CD14-positive monocyte (primary cell): ENCODE results near the gene B4GALT1. TPM values are rescaled to one million over a fixed set of nuclear protein-coding genes. Genes with fewer than 3 reads are reported as not detected.

Experiments used
- DNase-seq, 3 donors: peaks; one replicate each; pipeline ENCODE4 v3.0.0-alpha.2; 2011 to 2022
- H2AFZ ChIP-seq: 2 replicates; pipeline ENCODE4 v1.6.0; 2012; ENCODE audit warnings: mild to moderate bottlenecking, low read depth, low read length, inconsistent platforms; ENCODE audit not compliant: insufficient read depth, poor library complexity, severe bottlenecking
- H3K27ac ChIP-seq, 2 donors: 1 replicate in 1 of 2; 2 replicates in 1 of 2; pipeline ENCODE4 v1.5.1; 2012 to 2013; ENCODE audit warnings: low read length in 2 of 2, control low read depth in 1 of 2, inconsistent platforms in 1 of 2, low read depth in 1 of 2, mild to moderate bottlenecking in 1 of 2
- H3K27me3 ChIP-seq, 2 donors: one replicate each; pipeline versions ENCODE4 v1.6.0 to v1.6.1; 2011 to 2013; ENCODE audit warnings: low read length in 2 of 2; ENCODE audit not compliant: control insufficient read depth in 2 of 2, insufficient read depth in 2 of 2
- H3K36me3 ChIP-seq, 2 donors: replicated peaks in 1 of 2; 1 replicate in 1 of 2; 2 replicates in 1 of 2; pipeline versions ENCODE4 v1.5.1 to v1.6.1; 2012 to 2013; ENCODE audit warnings: low read length in 2 of 2, control low read depth in 1 of 2, inconsistent platforms in 1 of 2, mild to moderate bottlenecking in 1 of 2; ENCODE audit not compliant: insufficient read depth in 2 of 2, control insufficient read depth in 1 of 2
- H3K4me1 ChIP-seq, 2 donors: 1 replicate in 1 of 2; 2 replicates in 1 of 2; pipeline versions ENCODE4 v1.5.1 to v1.6.1; 2012 to 2013; ENCODE audit warnings: low read length in 2 of 2, control low read depth in 1 of 2, inconsistent platforms in 1 of 2, mild to moderate bottlenecking in 1 of 2, moderate library complexity in 1 of 2; ENCODE audit not compliant: insufficient read depth in 2 of 2, control insufficient read depth in 1 of 2
- H3K4me2 ChIP-seq: replicated peaks from 2 replicates; pipeline ENCODE3; 2012; ENCODE audit warnings: low read length, moderate library complexity, mild to moderate bottlenecking; ENCODE audit not compliant: poor library complexity, severe bottlenecking; ENCODE audit errors: extremely low read depth
- H3K4me3 ChIP-seq, 3 experiments: fragments of 200-600 bp in 1 of 3; sonication (generic) in 1 of 3; replicated peaks in 1 of 3; 1 replicate in 2 of 3; 2 replicates in 1 of 3; pipeline ENCODE4 v1.5.1; 2011 to 2013; ENCODE audit warnings: low read length in 3 of 3, mild to moderate bottlenecking in 3 of 3, control low read depth in 2 of 3, low read depth in 2 of 3, inconsistent platforms in 1 of 3, moderate library complexity in 1 of 3
- H3K79me2 ChIP-seq: 2 replicates; pipeline ENCODE4 v1.6.0; 2012; ENCODE audit warnings: mild to moderate bottlenecking, control low read depth, inconsistent platforms, low read length, moderate library complexity; ENCODE audit not compliant: insufficient read depth
- H3K9ac ChIP-seq: 2 replicates; pipeline ENCODE4 v1.6.0; 2017; ENCODE audit warnings: low read length, mild to moderate bottlenecking; ENCODE audit not compliant: insufficient read depth, poor library complexity, severe bottlenecking
- H3K9me3 ChIP-seq, 2 donors: replicated peaks in 1 of 2; 1 replicate in 1 of 2; 2 replicates in 1 of 2; pipeline versions ENCODE4 v1.5.1 to v1.6.1; 2012 to 2013; ENCODE audit warnings: low read length in 2 of 2, control low read depth in 1 of 2; ENCODE audit not compliant: control insufficient read depth in 1 of 2, insufficient read depth in 1 of 2
- H4K20me1 ChIP-seq: 2 replicates; pipeline ENCODE4 v1.6.0; 2012; ENCODE audit warnings: mild to moderate bottlenecking, low read length, control low read depth, moderate library complexity; ENCODE audit not compliant: insufficient read depth
- H3K27ac Mint-ChIP-seq, 7 donors: one replicate each; pipeline ENCODE4 v1.8.0; 2020; ENCODE audit warnings: mild to moderate bottlenecking in 7 of 7, mixed read lengths in 7 of 7, moderate library complexity in 6 of 7, inconsistent platforms in 2 of 7
- H3K27me3 Mint-ChIP-seq, 3 donors: one replicate each; pipeline ENCODE4 v1.8.0; 2021 to 2022; ENCODE audit warnings: low read depth in 3 of 3, mild to moderate bottlenecking in 3 of 3, mixed read lengths in 3 of 3, moderate library complexity in 3 of 3, inconsistent platforms in 1 of 3
- H3K36me3 Mint-ChIP-seq, 2 donors: one replicate each; pipeline ENCODE4 v1.8.0; 2020; ENCODE audit warnings: mixed read lengths in 2 of 2, inconsistent platforms in 1 of 2, mild to moderate bottlenecking in 1 of 2
- H3K4me1 Mint-ChIP-seq: one replicate; pipeline ENCODE4 v1.8.0; 2020; ENCODE audit warnings: mild to moderate bottlenecking, mixed read lengths
- H3K4me3 Mint-ChIP-seq, 2 donors: one replicate each; pipeline ENCODE4 v1.8.0; 2020; ENCODE audit warnings: mild to moderate bottlenecking in 2 of 2, mixed read lengths in 2 of 2, moderate library complexity in 1 of 2
- H3K9me3 Mint-ChIP-seq, 7 donors: one replicate each; pipeline ENCODE4 v1.8.0; 2020 to 2022; ENCODE audit warnings: mixed read lengths in 7 of 7, mild to moderate bottlenecking in 6 of 7, moderate library complexity in 6 of 7, inconsistent platforms in 2 of 7
- CTCF ChIP-seq: fragments of 200-600 bp; IDR thresholded peaks from one replicate; pipeline ENCODE4 v1.8.0; 2022; ENCODE audit warnings: antibody characterized with exemption, mild to moderate bottlenecking
- WGBS: methylation state at CpG from one replicate; pipeline ENCODE4 v1.1.5; 2013; ENCODE audit warnings: missing lambda C conversion rate; ENCODE audit not compliant: insufficient coverage; 5-methylcytosine and 5-hydroxymethylcytosine counted together
- intact Hi-C, 2 donors: fragments of 100-400 bp; cut with micrococcal nuclease; formaldehyde crosslinking; loops; one replicate each; pipeline versions ENCODE4 v1.15.0 to v1.15.1; 2023
- polyA plus RNA-seq, 3 donors: library from polyadenylated mRNA; depleted of rRNA in 1 of 3; unstranded in 2 of 3; stranded (reverse) in 1 of 3; fragments of 300-500 nt in 2 of 3; fragments of >200 nt in 1 of 3; fragmentation: Illumina TruSeq in 2 of 3; gene quantifications; 1 replicate in 2 of 3; 2 replicates in 1 of 3; pipeline ENCODE4 v1.2.3, GENCODE V29; 2012 to 2021

Gene B4GALT1
- polyA plus RNA-seq, 3 donors = 27.6 to 53.7 (median 38.6) TPM

GRCh38 chr9:33108472-33108871 is 58.7 kb downstream of the B4GALT1 start:
- 92% methylated on average over 2 of the region's 3 CpGs for WGBS
- Mint-ChIP-seq H3K9me3 (peaks cover 0 to 3% (median 0%) of the 10 kb centered on the region in 7 donors), H3K27ac (peak overlapping the region in 2 of 7 donors; percentile 35 to 45), H3K4me3 (no peak overlapping the region), H3K27me3 (peaks cover 1 to 4% (median 2%) of the 10 kb centered on the region in 3 donors), H3K4me1 (peaks cover 5% of the 10 kb centered on the region), H3K36me3 (peaks cover 43 to 44% of the 10 kb centered on the region in 2 donors)
- intact Hi-C loops = no loop called here
- Histone ChIP-seq H3K27ac (no peak overlapping the region), H3K4me3 (no peak overlapping the region), H4K20me1 (peaks cover 46% of the 10 kb centered on the region), H3K36me3 (peaks cover 22 to 47% of the 10 kb centered on the region in 2 donors), H3K9me3 (no peaks in the 10 kb centered on the region), H3K4me1 (no peaks in the 10 kb centered on the region), H3K4me2 (no peak overlapping the region), H2AFZ (no peak overlapping the region), H3K79me2 (peaks cover 4% of the 10 kb centered on the region), H3K9ac (no peak overlapping the region), H3K27me3 (no peaks in the 10 kb centered on the region)
- no peak for DNase-seq
- TF ChIP-seq CTCF = no peak

- H3K4me2 ChIP-seq = no peak overlapping the region
- no peaks in the 10 kb centered on the region for H3K9me3 ChIP-seq
- peaks cover 15 to 40% of the 10 kb centered on the region in 2 donors for H3K36me3 ChIP-seq
- Mint-ChIP-seq H3K27ac (no peak overlapping the region), H3K9me3 (peaks cover 0 to 3% (median 0%) of the 10 kb centered on the region in 7 donors), H3K36me3 (peaks cover 36 to 37% of the 10 kb centered on the region in 2 donors), H3K4me3 (no peak overlapping the region), H3K4me1 (peaks cover 5% of the 10 kb centered on the region), H3K27me3 (peaks cover 1 to 4% (median 2%) of the 10 kb centered on the region in 3 donors)
- intact Hi-C loops = no loop called here
- H3K27ac ChIP-seq = no peak overlapping the region
- DNase-seq = no peak
- no peaks in the 10 kb centered on the region for H3K79me2 ChIP-seq
- H2AFZ ChIP-seq = no peak overlapping the region
- H3K9ac ChIP-seq = no peak overlapping the region
- H4K20me1 ChIP-seq = peaks cover 39% of the 10 kb centered on the region
- no peak for TF ChIP-seq CTCF
- no CpG with 5 or more reads among the region's 5 CpGs for WGBS
- no peaks in the 10 kb centered on the region for H3K27me3 ChIP-seq
- no peak overlapping the region for H3K4me3 ChIP-seq
- no peaks in the 10 kb centered on the region for H3K4me1 ChIP-seq
Observed at GRCh38 chr9:33107762-33108161, 59.4 kb downstream of the B4GALT1 start.
